Stomach smooth muscle (tissue), 2 donors: Measurements from ENCODE around the gene ADAT3.
"Not testable (repeated sequence)": the region's sequence is repeated elsewhere in the genome, so short reads cannot be mapped to it uniquely, and the experiment has no call there.

Experiments
- H3K27ac ChIP-seq: one replicate; pipeline ENCODE4 v1.7.0; 2013; ENCODE audit warnings: mild to moderate bottlenecking, low read length, inconsistent platforms
- H3K27me3 ChIP-seq, 2 donors: one replicate each; pipeline ENCODE4 v1.7.0; 2013; ENCODE audit warnings: low read length in 2 of 2; ENCODE audit not compliant: insufficient read depth in 2 of 2, control insufficient read depth in 1 of 2
- H3K36me3 ChIP-seq, 2 donors: one replicate each; pipeline ENCODE4 v1.7.0; 2013; ENCODE audit warnings: low read length in 2 of 2; ENCODE audit not compliant: control insufficient read depth in 2 of 2, insufficient read depth in 2 of 2
- H3K4me1 ChIP-seq: one replicate; pipeline ENCODE4 v1.7.0; 2013; ENCODE audit warnings: low read length; ENCODE audit not compliant: control insufficient read depth, insufficient read depth
- H3K4me3 ChIP-seq, 2 donors: one replicate each; pipeline ENCODE4 v1.7.0; 2013; ENCODE audit warnings: low read length in 2 of 2
- H3K9ac ChIP-seq, 2 donors: one replicate each; pipeline ENCODE4 v1.7.0; 2013; ENCODE audit warnings: low read length in 2 of 2, mild to moderate bottlenecking in 1 of 2
- H3K9me3 ChIP-seq, 2 donors: one replicate each; pipeline ENCODE4 v1.7.0; 2013; ENCODE audit warnings: low read length in 2 of 2; ENCODE audit not compliant: control insufficient read depth in 2 of 2
- donor health status: healthy.
- donor health status: Pancreatic carcinoma.

Gene ADAT3

DNA sequence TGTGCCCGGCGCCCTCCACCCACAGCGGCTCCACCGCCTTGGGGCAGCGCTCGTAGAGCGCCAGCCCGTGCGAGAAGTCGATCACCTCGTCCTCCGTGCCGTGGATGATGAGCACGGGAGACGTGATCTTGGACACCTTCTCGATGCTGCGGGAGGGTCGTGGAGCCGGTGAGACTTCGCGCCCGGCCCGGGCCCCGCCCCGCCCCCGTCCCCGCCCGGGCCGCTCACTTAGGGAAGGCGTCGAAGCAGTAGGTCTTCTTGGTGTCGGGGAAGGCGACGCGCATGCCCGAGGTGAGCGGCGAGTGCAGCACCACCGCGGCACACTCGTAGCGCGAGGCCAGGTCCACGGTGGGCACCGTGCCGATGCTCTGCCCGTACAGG lies 27.9 kb upstream of the ADAT3 start:
- not testable (repeated sequence) for H3K4me3 ChIP-seq, H3K9me3 ChIP-seq, H3K27me3 ChIP-seq, H3K27ac ChIP-seq, H3K9ac ChIP-seq, H3K36me3 ChIP-seq
- H3K4me1 ChIP-seq = peaks cover 47% of the 10 kb centered on the region

- H3K36me3 ChIP-seq, H3K9ac ChIP-seq, H3K27me3 ChIP-seq, H3K27ac ChIP-seq, H3K4me3 ChIP-seq, H3K9me3 ChIP-seq: not testable (repeated sequence)
- H3K4me1 ChIP-seq = peaks cover 47% of the 10 kb centered on the region
Observed at GRCh38 chr19:1878583-1878982, 26.6 kb upstream of the ADAT3 start.

- H3K9me3 ChIP-seq, H3K9ac ChIP-seq, H3K36me3 ChIP-seq, H3K27me3 ChIP-seq, H3K27ac ChIP-seq, H3K4me3 ChIP-seq: not testable (repeated sequence)
- peaks cover 51% of the 10 kb centered on the region for H3K4me1 ChIP-seq
Observed at GRCh38 chr19:1879982-1880381, 25.2 kb upstream of the ADAT3 start.

GRCh38 chr19:1880611-1881392 lies 24.4 kb upstream of the ADAT3 start:
- Histone ChIP-seq H3K27ac (no peak overlapping the region), H3K4me1 (peaks cover 43% of the 10 kb centered on the region), H3K9me3 (no peaks in the 10 kb centered on the region), H3K27me3 (no peaks in the 10 kb centered on the region), H3K4me3 (no peak overlapping the region), H3K9ac (no peak overlapping the region), H3K36me3 (peaks cover 0 to 2% of the 10 kb centered on the region in 2 donors)

- not testable (repeated sequence) for H3K36me3 ChIP-seq, H3K27me3 ChIP-seq, H3K4me3 ChIP-seq, H3K27ac ChIP-seq, H3K9ac ChIP-seq, H3K9me3 ChIP-seq
- peaks cover 36% of the 10 kb centered on the region for H3K4me1 ChIP-seq
Observed at GRCh38 chr19:1881393-1882088, 23.7 kb upstream of the ADAT3 start.

DNA sequence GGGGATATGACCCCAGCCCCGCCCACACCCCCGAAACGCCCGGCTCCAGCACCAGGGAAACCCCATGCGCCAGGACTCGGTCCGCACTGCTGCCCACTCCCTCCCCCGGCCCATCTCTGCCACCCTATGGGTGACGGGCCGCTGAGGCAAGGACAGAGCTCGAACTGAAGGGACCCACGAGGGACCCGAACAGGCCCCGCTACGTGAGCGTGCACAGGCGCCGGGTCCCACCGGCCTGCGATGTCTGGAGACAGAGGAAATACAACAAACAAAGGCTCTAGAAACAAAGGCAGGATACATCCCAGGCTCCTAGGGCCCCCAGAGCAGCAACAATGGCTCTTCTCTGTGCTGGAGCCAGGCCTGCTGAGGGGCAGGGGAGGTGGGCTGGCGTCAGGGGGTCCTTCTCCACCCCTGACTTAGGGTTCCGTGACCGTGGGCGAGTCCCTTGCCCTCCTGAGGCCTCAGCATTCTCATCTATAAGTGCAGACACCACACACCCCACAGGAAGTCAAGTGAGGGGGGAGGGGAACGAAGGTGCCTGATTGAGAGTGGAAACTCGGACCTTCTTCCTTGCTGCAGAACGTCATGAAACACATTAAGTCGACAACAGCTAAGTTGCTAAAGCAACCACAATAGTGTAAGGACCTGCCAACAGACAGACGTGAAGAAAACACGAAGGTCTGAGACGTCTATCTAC lies 23.0 kb upstream of the ADAT3 start:
- Histone ChIP-seq H3K9me3 (no peaks in the 10 kb centered on the region), H3K27ac (no peak overlapping the region), H3K4me3 (peak overlapping the region in 1 of 2 donors; percentile 15), H3K36me3 (peaks cover 0 to 2% of the 10 kb centered on the region in 2 donors), H3K27me3 (no peaks in the 10 kb centered on the region), H3K4me1 (peaks cover 34% of the 10 kb centered on the region), H3K9ac (no peak overlapping the region)

DNA sequence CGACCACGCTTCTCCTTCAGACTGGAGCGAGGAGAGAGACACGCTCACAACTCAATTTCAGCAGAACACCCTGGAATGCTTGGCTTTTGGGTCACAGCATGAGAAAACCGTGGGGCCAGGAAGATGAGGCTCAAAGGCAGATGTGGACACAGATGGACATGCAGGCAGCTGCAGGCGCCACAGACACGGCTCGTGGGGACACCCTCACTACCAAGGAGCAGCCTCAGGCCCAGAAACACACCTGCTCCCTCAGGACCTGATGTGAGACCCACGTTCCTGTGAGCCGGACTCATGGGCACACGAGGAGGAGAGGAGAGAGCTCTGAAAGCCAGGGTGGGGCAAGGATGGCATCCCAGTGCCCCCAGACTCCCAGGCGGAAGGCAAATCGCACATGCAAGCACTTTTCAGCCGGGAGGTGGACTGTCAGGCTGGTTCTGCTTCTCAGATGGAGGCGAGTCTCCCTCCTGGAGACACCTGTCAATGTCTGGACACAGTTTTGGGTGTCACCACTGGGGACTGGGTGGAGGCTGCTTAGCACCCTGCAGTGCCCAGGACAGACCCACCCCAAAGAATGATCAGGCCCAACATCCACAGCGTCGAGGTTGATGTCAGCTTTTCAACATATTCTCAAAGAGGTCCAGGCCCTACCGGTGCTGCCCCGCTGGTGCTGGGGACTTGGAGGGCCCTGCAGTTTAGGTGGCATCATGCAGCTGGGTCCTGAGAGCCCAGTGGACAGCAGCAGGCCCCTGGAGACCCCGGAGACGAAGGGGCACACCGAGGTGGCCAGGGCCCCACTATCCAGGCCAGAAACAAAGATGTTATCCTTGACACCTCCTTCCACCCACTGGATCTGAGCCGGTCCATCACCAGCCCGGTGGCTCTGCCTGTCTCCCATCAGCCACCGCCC lies 22.2 kb upstream of the ADAT3 start:
- Histone ChIP-seq H3K4me1 (peaks cover 34% of the 10 kb centered on the region), H3K36me3 (peaks cover 0 to 2% of the 10 kb centered on the region in 2 donors), H3K27ac (no peak overlapping the region), H3K4me3 (peak overlapping the region; percentile 40 to 92), H3K27me3 (no peaks in the 10 kb centered on the region), H3K9ac (peak overlapping the region; percentile 82 to 83), H3K9me3 (no peaks in the 10 kb centered on the region)

DNA sequence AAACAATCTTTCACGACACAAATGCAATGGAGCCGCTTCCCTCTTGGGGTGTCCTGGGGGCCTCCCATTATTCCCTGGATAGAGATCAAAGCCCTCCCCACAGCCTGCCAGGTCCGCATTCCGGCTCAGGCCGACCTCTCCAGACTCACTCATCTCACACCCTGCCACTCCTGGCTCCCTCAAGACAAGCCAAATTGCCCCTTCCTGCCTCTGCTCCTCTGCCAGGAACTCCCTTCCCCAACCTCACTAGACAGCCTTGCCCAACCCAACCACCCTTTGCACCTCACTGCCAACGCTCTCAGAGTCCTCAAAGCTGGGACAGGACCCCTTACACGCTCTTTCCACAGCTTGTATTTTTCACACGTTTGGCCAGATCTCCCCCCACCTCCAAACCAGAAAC lies 21.4 kb upstream of the ADAT3 start:
- peak overlapping the region; percentile 82 to 83 for H3K9ac ChIP-seq
- H3K9me3 ChIP-seq = no peaks in the 10 kb centered on the region
- H3K4me3 ChIP-seq = peak overlapping the region; percentile 79 to 92
- H3K4me1 ChIP-seq = peaks cover 34% of the 10 kb centered on the region
- H3K27ac ChIP-seq = no peak overlapping the region
- H3K36me3 ChIP-seq = peaks cover 0 to 2% of the 10 kb centered on the region in 2 donors
- no peaks in the 10 kb centered on the region for H3K27me3 ChIP-seq

DNA sequence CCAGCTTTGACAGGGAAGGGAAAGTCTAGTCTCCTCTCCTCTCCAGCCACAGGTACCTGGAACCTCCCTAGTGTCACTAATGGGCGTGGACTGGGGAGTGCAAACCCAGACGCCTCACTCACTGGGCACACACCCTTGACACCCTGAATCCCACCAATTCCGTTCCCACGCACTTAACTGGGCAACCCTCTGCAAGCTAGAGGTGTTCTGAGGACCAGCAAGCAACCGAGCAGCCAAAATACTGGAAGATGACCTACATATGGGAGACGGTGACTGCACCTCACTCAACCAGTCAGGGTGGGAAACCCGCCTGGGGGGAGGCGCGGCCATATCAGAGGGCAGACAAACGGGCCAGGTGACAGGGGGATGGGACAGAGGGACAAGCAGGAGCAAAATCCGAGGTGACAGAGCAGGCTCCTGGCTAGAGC lies 20.9 kb upstream of the ADAT3 start:
- Histone ChIP-seq H3K36me3 (peaks cover 0 to 2% of the 10 kb centered on the region in 2 donors), H3K27me3 (no peaks in the 10 kb centered on the region), H3K4me1 (peaks cover 34% of the 10 kb centered on the region), H3K9me3 (no peaks in the 10 kb centered on the region), H3K27ac (peak overlapping the region; percentile 41), H3K9ac (peak overlapping the region; percentile 82 to 83), H3K4me3 (peak overlapping the region; percentile 79 to 92)

DNA sequence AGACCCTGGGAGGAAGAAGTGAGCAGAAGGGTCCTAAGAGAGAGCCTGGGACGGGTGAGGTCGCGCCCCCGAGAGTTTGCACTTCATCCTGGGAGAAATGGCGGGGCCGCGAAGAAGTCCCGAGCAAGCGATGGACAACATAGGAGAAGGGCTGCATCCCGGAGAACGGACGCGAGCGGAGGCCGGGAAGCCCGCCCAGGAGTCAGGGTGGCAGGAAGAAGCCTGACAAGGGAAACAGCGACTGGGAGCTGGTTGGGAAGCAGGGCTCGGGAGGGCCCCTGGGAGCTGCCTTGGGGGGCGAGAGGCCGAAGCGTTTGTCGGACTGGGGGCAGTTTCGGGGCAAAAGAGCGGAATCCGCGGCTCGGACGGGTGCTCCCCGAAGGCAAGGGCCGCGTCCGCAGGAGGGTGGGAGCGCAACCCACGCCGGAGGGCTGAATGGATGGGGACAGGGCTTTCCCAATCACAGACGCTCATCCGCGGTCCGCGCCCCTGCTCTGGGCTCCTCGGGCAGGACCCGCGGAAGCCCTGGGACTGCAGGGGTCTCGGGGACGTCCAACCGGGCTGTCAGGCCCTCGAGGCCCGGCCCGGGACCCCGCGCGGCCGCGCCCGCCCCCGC lies 20.4 kb upstream of the ADAT3 start:
- Histone ChIP-seq H3K27me3 (no peaks in the 10 kb centered on the region), H3K36me3 (peaks cover 0 to 2% of the 10 kb centered on the region in 2 donors), H3K9ac (peak overlapping the region; percentile 82 to 83), H3K27ac (peak overlapping the region; percentile 41), H3K4me3 (peak overlapping the region; percentile 79 to 92), H3K4me1 (peaks cover 34% of the 10 kb centered on the region), H3K9me3 (no peaks in the 10 kb centered on the region)
